GM23338 (cell line): Measurements from ENCODE around the gene FOXB2.

Source experiments
- CREB1 ChIP-seq: fragments of 250-450 bp; sonication (Bioruptor Pico); IDR thresholded peaks from 2 replicates; pipeline ENCODE4 v1.5.0; 2020; ENCODE audit warnings: low read depth, mild to moderate bottlenecking, moderate library complexity
- CTCF ChIP-seq, 2 experiments: fragments of 200-600 bp in 1 of 2; sonication (generic) in 1 of 2; conservative IDR thresholded peaks; 2 replicates each; pipeline versions ENCODE4 v1.5.1 to v1.6.1; 2016 to 2017; ENCODE audit warnings: antibody characterized with exemption in 2 of 2, low read depth in 2 of 2, mild to moderate bottlenecking in 2 of 2, moderate library complexity in 1 of 2
- EZH2 ChIP-seq: fragments of 200-600 bp; sonication (generic); IDR thresholded peaks from one replicate; pipeline ENCODE4 v1.8.0; 2017; ENCODE audit warnings: antibody characterized with exemption, mild to moderate bottlenecking, low read depth; ENCODE audit not compliant: unreplicated experiment
- POLR2AphosphoS5 ChIP-seq: IDR thresholded peaks from 2 replicates; pipeline ENCODE4 v1.6.1; 2016; ENCODE audit warnings: antibody characterized with exemption, low read depth

- TF ChIP-seq CREB1 (CRISPR knock-in tag) (no peak), EZH2 (no peak), CTCF (conservative IDR thresholded peaks at IDR 0.05; ENCODE audit: low read depth in 2 of 2) (no peak), POLR2AphosphoS5 (no peak)
Measured at GRCh38 chr9:77010527-77010926, 8.9 kb upstream of the FOXB2 start.
